Activated CD4-positive, alpha-beta T cell treated with anti-CD3 and anti-CD28 coated beads for 48 hours (primary cell): ENCODE measurements around the gene FZD8.
A peak's percentile ranks its signal among the peaks of the same experiment; 100 is the strongest.

Experiments used
- DNase-seq: peaks from one replicate; pipeline ENCODE4 v3.0.0-alpha.2; 2020

Gene FZD8

DNA sequence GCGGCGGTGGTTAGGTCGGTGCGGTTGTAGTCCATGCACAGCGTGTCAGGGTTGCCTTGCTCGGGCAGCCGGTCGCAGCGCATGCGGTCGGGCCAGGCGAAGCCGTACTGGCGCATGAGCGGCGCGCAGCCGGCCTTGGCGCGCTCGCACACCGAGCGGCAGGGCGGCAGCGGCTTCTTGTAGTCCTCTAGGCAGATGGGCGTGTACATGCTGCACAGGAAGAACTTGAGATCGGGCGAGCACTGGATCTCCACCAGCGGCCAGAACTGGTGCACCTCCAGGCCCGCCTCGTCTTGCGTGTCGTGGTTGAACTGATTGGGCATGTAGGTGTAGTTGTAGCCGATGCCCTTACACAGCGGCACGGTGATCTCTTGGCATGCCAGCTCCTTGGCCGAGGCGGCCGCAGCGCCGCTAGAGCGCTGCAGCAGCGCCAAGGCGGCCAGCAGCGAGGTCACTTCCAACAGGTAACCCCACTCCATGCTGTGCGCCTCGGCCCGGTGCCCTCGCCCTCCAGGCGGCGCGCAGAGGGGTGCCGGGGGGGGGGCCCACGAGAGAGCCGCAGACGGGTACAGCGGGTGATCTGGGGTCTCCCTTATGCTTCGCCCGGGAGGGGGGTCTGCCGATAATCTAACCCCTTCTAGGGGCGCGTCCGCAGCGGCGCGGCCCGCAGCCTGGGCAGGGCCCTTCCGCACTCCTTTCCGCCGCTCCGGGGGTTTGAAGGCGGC lies 983 bp downstream of the FZD8 start:
- peak; percentile 68 for DNase-seq

DNA sequence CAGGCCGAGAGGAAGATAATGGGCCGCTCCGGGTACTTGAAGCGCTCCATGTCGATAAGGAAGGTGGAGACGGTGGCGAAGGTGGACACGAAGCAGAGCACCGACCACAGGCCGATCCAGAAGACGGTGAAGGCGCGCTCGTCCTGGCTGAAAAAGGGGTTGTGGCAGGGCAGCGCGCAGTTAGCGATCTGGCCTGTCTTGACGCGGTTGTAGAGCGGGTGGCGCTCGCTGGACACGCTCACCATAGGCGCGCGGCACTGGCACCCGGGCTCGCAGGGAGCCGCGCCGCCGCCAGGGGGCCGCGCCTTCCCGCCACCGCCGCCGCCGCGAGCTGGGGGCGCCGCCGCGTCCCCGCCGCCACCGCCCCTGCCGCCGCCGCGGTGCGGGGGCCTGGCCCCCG lies 1.6 kb downstream of the FZD8 start:
- DNase-seq = peak; percentile 50

DNA sequence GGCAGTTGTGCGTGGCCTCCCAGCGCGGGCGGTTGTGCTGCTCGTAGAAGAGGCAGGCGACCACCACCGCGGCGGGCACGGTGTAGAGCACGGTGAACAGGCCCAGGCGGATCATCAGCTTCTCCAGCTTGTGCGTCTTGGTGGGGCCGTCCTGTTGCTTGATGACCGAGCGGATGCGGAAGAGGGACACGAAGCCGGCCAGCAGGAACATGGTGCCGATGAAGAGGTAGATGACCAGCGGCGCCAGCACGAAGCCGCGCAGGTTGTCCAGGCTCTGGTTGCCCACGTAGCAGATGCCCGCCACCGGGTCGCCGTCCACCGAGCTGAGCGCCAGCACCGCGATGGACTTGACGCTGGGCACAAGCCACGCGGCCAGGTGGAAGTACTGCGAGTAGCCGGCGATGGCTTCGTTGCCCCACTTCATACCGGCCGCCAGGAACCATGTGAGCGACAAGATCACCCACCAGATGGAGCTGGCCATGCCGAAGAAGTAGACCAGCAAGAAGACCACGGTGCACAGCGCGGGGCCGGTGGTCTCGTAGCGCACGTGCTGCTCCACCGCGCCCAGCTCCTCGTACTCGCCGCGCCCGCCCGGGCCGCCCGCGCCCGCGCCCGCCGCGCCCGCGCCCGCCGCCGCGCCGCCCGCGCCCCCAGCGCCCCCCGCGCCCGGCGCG lies 2.2 kb downstream of the FZD8 start:
- DNase-seq = peak; percentile 18

DNA sequence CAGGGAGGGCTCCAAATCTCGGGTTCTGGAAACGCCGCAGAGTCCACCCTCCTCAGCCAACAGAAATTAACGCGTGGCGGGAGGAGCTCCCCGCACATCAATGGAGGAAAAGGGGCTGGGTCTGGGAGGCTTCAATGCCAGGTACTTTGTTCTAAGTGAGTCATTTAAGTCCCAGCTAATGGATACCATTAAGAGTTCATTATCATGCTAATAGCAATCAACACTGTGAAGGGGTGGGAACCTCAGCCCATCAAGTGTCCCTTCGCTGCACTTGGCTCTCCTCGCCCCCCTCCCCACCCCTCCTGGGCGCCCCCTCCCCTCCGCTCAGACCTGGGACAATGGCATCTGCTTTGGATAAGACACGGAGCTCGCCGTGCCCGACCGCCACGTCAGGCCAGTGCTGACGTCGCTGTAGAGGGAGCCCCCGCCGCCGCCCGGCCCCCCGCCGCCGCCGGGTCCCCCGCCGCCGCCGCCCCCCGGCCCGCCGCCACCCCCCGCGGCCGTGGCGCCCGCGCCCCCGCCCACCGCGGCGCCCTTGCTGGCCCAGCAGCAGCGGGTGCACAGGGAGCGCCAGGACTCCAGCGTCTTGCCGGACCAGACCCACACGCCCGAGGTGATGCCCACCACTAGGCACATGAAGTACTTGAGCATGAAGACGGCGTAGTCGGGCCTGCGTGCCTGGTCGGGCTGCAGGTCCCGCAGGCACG lies 2.9 kb downstream of the FZD8 start:
- no peak for DNase-seq

DNA sequence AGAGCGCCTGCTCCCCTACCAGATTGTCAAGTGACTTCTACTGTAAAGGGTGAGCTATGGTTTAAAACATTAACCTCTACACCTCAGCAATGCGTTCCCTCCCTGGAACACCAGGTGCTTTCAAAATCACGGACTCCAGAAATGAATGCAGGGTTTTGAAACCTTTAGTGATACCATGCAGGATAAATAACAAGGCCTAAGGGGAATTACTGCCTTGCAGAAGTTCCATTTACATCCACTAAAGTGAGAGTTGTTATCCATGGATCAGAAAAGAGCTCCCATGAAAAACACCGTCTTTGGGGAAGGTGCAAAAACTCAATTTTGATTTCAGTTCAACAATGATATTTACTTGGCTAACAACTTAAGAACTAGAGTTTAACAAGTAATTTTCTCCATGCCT lies 4.0 kb downstream of the FZD8 start:
- DNase-seq = no peak

DNA sequence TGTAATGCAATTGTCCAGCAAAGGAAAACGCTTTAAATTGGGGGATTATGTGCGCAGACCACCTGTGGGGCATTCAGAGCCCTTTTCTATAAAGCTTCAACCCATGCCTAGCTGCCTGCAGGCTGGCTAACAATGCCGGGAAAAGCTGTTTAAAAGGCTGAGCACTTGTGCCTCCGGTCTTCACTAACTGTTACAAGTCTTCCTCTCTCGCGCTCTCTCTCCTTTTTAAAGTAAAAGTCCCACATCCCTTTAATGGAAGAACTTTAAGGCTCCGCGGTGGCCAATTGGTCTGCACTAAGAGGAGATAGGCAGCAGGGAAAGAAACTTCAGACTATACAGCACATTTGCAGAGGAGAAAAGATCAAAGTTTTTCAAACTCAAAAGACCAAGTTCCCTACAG lies 4.6 kb downstream of the FZD8 start:
- DNase-seq = no peak

DNA sequence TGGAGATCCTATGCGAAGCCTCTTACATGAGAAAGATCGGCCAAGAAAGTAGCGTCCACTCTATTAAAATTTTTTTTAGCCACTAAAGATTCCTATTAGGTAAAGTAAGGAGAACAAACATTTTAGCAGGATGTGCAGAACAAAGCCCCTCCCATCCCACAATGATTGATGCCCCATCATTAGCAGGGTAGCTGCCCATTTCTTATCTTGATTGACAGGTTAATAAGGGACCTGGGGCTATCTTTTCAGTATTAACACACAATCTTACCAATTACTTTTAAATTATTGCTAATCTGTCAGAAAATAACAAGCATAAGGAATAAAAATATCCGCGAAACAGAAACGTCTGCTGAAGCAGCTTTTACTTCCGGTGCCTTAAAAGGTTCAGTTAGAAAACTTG lies 5.1 kb downstream of the FZD8 start:
- no peak for DNase-seq

DNA sequence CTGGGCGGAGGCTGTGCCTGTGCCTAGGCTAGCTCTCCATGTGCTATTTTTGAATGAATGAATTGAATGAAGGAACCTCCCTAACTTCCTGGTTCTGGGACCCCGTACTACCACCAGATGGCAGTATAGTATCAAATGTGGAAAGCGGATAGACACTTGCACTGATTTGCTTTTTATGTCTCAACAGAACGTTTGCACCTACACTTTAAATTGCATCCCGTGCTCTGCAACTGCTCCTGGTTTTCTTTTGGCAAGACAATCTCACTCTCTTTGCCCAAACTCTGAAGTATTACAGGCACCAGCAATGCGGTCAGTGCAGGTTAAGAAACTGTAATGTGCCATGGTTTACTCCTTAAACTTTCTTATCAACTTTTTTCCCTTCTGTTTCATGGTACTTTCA lies 6.5 kb downstream of the FZD8 start:
- peak; percentile 53 for DNase-seq

DNA sequence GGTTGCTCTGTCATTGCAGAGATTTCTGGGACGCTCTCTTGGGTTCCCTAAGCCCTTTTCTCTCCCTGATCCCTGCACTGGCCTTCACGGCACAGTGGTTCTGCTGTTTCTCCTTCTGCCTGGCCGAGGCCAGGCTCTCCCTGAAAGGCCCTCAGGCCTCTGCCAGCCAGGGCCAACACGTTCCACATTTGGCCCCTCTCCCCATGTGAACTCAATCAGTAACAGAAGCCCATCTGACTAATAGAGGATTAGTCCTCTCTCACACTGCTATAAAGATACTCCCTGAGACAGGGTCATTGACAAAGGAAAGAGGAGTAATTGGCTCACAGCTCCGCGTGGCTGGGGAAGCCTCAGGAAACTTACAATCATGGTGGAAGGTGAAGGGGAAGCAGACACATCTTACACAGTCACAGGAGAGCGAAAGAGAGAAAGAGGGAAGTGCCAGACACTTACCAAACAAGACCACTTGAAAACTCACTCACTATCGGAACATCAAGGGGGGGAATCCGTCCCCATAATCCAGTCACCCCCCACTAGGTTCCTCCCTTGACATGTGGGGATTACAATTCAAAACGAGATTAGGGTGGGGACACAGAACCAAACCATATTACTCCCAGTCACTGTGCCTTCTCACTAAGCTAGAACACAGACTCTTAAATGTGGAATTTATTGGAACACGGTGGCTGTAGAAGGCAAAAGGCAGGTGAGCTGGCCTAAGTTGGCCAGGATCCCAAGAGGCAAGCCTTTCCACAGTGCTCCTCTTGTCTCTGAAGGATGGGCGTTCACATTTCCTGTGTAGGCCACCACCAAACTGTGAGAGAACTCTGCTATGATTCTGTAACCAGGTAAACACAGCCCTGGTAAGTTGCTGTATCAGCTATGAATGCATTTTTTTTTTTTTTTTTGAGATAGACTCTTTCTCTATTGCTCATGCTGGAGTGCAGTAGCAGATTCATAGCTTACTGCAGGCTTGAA lies 8.8 kb downstream of the FZD8 start:
- no peak for DNase-seq

DNA sequence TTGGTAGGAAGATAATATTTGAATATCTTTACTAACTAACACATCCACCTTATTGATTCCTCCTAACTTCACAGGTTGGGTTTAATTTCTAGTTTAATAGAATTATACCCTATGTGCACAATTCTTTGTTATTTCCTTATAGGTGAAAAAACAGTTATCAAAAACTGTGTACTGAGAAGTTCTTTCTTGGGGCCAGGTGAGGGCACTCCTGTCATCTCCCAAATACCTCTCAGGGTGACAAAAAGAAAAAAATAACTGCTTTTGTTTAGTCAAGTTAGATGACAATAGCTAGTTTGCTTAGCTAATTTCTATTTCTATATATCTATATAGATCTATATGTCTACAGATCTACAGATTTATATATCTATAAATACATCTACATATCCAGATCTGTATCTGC lies 10.1 kb downstream of the FZD8 start:
- no peak for DNase-seq

DNA sequence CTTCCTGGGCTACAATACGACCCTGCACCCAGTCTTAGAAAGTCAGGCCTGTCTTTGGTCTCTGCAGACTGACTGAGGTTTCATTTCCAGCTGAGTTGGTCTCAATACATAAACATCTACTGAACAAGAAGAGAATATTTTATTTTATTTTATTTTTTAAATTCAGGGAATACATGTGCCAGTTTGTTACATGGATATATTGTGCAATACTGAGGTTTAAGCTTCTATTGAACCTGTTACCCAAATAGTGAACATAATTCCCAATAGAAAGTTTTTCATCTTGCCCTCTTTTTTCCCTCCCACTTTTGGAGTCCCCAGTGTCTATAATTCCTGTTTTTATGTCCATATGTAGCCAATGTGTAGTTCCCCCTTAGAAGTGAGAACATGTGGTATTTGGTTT lies 10.7 kb downstream of the FZD8 start:
- no peak for DNase-seq

DNA sequence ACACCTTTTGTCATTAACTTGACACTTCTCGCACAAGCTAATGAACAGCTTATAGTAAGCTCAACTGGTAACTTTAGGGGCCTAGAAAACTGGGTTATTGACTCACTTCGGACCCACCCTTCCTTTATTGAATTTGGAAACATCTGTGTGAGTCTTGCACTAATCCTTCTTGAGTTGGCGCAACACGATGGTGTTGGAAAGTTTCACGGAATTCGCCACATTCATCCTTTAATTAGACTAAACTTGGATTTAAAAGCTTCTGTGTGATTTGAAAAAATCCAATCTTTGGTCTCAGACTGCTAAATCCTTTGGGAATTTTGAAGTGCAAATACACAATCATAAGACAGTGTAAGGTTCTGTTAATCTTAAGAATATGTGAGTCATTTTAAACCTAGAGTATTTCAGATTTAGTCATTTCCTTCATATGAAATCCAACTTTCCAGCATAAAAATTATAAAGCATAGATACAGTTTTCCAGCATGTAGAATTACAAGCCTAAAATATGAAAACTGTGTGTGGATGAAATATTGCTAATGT lies 15.1 kb downstream of the FZD8 start:
- DNase-seq = no peak

DNA sequence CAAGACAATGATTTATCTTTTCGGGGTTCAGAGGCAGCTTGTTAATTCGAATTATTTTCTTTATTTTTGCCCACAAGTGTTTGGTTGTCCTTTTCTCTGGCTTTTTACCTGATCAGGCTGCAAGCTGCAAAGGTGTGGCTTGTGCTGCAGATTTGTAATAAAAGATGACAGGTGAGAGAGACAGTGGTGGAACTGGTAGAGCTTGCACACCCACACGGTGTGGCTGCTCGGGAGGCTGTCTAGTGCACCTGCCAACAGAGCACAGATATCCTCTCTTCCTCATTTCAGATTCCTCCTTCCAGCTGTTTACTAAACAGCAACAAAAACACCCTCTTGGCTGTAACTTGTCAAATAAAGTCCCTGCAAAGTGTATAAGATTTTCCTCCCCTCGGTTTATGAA lies 27.8 kb downstream of the FZD8 start:
- no peak for DNase-seq

DNA sequence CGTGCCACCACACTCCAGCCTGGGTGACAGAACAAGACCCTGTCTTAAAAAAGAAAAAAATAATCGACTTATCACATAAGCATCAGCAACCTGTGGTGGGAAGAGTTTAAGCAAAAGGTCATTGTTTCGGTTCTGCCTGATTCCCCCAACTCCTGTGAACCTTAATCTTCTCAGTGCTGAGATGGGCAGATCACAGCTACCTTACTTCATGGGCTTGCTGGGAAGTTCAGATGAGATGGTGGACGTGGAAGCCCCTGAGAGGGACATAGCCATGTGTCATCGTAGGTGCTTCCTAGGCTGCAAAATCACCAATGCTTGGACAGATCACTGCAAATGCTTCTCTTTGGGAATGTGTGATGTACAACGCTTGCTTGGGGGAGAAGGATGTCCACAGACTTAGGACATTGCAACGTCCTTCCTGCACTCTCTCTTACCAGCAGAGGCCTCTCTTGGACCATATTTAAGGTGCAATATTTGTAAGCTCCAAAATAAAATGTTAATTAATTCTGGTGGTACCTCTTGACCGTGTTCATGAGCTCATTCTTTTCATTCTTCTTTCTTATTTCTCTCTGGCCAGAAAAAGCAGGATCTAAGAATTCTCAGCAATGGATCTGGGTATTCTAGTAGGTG lies 28.4 kb downstream of the FZD8 start:
- DNase-seq = no peak

DNA sequence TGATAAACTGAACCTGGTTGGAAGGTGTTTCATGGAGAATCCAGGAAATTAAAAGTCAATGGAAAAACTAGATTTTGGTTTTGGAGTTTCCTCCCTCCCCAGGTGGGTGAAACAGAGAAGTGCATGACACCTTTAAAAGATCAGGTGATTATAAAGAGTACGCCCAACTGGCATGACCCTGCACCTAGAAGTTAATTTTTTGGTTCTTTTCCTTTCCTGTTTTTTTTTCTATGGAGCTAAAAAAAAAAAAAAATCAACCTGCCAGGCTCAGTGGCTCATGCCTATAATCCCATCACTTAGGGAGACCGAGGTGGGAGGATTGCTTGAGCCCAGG lies 29.0 kb downstream of the FZD8 start:
- DNase-seq = no peak

DNA sequence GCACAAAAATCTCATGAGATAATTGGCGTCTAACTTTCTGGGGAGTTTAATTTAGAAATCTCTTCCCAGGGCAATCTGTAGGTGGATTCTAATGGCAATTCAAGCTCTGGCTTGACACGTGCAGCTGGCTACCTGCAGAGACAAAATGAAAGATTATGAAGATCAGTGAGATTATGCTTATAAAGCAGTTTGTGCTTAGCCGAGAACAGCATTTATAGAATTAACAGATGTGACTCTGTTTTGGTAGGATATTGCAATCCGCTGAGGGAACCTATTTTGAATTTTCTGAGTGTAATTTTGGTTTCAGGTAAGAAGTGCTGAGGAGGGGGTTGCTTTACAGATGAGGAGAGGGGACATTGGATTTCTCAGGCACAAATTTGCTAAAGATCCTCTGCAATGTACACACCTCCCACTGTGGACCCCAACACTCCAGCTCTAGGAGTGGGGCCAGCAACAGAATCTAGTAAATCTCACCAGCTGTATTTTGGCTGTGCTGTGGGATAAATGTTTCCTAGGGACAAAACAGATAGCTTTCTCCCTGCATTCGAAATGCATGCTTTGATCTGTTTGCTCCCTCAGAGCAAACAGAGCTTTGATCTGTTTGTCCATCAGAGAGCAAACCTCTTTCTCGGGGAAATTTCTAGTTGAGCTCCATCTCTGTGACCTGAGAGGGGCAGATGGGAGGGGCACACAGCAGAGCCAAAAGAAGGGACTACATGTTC lies 29.6 kb downstream of the FZD8 start:
- DNase-seq = no peak

DNA sequence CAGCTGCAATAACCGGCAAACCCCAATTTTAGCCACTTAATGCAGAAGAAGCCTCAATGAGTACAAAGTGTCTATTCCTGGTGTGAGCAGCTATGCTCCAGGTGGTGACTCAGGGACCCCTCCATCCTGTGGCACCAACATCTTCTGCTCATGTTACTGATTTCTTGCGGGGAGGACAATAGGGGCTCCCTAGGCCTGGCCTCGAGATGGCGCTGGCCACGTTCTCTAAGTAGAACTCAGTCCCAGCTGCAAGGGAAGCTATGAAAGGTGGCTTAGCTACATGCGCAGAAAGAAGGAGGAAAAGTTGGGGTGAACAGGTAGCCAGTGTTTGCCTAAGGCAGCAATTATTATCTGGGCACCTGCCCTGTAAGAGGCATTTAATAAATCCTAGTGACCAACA lies 30.3 kb downstream of the FZD8 start:
- DNase-seq = no peak

DNA sequence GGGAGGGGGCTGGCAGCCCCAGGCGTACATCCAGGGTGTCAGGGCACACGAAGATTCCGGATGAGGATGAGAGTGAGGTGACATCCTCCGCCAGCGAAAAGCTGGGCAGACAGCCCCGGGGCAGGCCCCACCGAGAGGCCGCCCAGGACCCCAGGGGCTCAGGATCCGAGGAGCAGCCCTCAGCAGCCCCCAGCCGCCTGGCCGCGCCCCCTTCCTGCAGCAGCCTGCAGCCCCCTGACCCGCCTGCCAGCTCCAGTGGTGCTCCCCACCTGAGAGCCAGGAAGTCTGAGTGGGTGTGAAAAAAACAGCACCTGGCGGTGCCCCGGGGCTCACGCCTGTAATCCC lies 33.8 kb downstream of the FZD8 start:
- no peak for DNase-seq

DNA sequence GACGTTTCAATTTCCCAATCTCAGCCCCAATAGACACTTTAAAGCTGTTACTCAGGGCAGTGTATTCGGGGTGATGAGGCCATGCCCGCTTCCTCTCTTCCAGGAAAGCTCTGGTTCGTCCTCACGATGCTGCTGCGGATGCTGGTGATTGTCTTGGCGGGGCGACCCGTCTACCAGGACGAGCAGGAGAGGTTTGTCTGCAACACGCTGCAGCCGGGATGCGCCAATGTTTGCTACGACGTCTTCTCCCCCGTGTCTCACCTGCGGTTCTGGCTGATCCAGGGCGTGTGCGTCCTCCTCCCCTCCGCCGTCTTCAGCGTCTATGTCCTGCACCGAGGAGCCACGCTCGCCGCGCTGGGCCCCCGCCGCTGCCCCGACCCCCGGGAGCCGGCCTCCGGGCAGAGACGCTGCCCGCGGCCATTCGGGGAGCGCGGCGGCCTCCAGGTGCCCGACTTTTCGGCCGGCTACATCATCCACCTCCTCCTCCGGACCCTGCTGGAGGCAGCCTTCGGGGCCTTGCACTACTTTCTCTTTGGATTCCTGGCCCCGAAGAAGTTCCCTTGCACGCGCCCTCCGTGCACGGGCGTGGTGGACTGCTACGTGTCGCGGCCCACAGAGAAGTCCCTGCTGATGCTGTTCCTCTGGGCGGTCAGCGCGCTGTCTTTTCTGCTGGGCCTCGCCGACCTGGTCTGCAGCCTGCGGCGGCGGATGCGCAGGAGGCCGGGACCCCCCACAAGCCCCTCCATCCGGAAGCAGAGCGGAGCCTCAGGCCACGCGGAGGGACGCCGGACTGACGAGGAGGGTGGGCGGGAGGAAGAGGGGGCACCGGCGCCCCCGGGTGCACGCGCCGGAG lies 34.4 kb downstream of the FZD8 start:
- DNase-seq = peak; percentile 8

DNA sequence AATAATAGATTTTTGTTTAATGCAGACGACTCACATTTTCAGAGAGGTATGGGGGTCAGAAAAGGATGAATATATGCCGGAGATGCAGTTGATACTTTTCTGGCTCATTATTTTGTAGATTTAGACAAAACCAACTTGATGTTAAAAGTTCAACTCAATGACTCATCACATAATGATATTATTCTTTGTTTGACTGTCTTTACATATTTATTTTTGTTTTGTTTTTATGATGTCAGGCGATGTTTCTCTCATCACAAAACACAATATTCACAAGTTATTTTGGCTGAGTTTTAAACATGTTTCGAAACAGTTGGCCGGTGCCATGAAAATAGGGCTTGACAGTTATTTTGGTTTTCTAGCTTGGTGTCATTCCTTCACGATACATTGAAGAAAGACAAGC lies 35.7 kb downstream of the FZD8 start:
- DNase-seq = no peak

DNA sequence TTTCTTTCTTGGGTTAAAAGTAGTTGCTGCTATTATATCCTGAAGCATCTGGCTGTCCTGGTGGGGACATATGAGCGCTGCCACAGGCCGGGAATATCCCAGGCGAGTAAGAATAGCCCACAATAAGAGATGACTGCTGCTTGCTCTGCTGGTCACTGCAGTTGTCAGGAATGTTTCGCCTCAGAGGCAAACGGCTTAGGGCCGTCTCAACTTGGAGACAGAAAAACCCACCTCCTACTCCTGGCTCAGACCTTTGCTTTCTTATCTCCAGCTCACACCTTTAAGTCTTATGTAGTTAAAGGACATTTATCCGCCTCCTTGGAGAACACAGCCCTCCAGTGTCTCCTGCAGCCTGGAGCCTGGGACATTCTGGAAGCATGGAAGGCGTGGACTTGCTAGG lies 36.9 kb downstream of the FZD8 start, which contains the start of gene GJD4:
Gene GJD4, plus strand, starts transcription at position 151 of the 400 bp plus-strand sequence. Its CDS starts 227 bp downstream, at position 378.
- no peak for DNase-seq
